Epithelial cell of proximal tubule (primary cell): ENCODE data around the gene ATP6V0A4. TPM values are rescaled to one million over a fixed set of nuclear protein-coding genes. Genes with fewer than 3 reads are reported as not detected.
"Not testable (repeated sequence)": the region's sequence is repeated elsewhere in the genome, so short reads cannot be mapped to it uniquely, and the experiment has no call there.

ENCODE experiments used
- DNase-seq: peaks from one replicate; pipeline ENCODE4 v3.0.0-alpha.2; 2011; ENCODE audit warnings: low read depth
- H3K4me3 ChIP-seq: 2 replicates; pipeline ENCODE4 v1.5.1; 2011; ENCODE audit warnings: low read depth, mild to moderate bottlenecking, low read length
- CTCF ChIP-seq: conservative IDR thresholded peaks from 2 replicates; pipeline ENCODE4 v1.5.1; 2012; ENCODE audit warnings: low read depth, mild to moderate bottlenecking, low read length
- total RNA-seq: library from RNA; depleted of rRNA; stranded (reverse); fragments of >200 nt; gene quantifications from 2 replicates; pipeline ENCODE4 v1.2.3, GENCODE V29; 2015

ATP6V0A4 gene
- total RNA-seq, 1 donor from 2014 or later = 0.58 TPM

DNA sequence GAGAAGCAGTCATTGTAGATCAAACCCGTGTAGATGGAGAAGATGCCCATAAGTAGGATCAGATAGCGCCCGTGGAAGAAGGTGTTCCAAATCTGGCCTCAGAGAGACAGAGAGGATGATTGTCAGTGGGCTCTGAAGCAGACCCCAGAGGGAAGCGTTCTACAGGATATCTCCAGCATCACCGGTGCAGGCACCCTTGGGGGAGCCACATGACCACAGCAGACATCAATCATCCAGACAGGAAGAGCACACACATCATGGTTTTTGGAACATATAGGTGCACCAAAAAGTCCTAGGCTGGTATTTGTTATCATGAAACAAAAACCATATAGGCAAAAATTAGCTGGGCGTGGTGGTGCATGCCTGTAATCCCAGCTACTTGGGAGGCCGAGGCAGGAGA, 52.8 kb downstream of the ATP6V0A4 start:
- DNase-seq = no peak
- TF ChIP-seq CTCF = no peak
- no peak overlapping the region for H3K4me3 ChIP-seq

GRCh38 chr7:138741453-138741735, 56.6 kb downstream of the ATP6V0A4 start:
- DNase-seq = no peak
- no peak for TF ChIP-seq CTCF
- no peak overlapping the region for H3K4me3 ChIP-seq

DNA sequence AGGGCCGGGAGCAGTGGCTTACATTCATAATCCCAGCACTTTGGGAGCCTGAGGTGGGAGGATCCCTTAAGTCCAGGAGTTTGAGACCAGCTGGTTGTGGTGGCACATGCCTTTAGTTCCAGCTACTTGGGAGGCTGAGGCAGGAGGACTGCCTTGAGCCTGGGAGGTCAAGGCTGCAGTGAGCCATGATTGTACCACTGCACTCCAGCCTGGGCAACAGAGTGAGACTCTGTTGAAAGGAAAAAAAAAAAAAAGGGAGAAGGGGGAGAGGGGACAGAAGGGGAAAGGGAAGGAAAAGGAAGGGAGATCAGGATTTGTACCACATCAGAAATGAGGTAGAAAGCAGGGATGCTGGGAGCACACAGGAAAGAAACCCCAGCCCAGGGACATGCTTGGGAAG, 58.1 kb downstream of the ATP6V0A4 start:
- no peak overlapping the region for H3K4me3 ChIP-seq
- no peak for DNase-seq
- TF ChIP-seq CTCF = no peak

- peak; percentile 99 for TF ChIP-seq CTCF
- H3K4me3 ChIP-seq = no peak overlapping the region
- DNase-seq = peak; percentile 52
Measured at GRCh38 chr7:138738551-138739335, 59.3 kb downstream of the ATP6V0A4 start.

DNA sequence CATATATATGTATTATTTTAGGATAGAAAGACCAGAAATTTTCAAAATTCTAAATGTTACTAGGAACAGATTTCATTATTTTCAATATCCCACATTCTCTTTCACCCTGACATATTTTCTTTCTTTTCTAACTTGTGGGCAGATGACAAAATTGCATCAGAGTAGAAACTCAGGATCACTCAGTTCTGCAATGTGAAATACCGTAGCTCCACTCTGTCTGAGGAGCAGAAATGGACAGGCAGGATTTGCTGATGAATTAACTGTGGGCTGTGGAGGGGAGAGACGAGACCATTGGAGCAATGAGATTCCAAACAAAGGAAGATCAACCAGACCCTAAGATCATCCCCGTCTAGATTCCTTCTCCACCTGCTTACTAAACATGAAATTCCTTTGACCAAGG, 59.9 kb downstream of the ATP6V0A4 start:
- no peak for DNase-seq
- TF ChIP-seq CTCF = no peak
- no peak overlapping the region for H3K4me3 ChIP-seq

DNA sequence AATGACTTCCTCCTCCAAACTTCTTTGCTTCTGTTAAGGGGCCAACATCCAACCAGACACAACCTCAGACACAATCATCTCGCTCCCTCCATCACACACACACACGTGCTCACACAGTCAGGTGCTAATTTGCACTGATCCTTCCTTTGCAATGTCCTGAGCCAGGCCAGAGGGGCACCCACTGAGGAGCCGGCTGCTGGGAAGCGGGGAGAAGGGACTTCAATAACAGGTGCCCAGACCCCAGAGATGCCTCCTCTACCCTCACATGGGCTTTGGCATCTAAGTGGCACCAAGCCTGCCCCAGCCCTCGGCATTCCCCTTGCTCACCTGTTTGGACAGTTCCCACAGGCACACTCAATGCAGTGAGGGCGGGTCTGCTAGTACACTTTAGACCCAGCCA, 62.6 kb downstream of the ATP6V0A4 start:
- no peak overlapping the region for H3K4me3 ChIP-seq
- DNase-seq = no peak
- no peak for TF ChIP-seq CTCF

DNA sequence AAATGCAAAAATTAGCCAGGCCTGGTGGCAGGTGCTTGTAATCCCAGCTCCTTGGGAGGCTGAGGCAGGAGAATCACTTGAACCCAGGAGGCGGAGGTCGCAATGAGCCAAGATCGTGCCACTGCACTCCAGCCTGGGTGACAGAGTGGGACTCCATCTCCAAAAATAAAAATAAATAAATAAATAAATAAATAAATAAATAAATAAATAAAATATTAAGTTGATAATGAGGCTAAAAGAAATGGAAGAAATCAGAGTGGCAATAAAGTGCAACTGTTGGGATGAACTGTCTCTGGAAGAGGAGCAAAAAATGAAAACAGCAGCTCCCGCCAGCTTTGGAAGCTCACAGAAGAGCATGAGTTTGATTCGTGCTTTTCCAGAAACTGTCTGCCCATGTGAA, 66.3 kb downstream of the ATP6V0A4 start:
- DNase-seq, H3K4me3 ChIP-seq: not testable (repeated sequence)
